ENCODE data around the gene SHROOM2.

GRCh38 chrX:9917861-9918260 lies 131.6 kb downstream of the SHROOM2 start:
- TF ChIP-seq POLR2AphosphoS5 (IDR thresholded peaks at IDR 0.05; ENCODE audit: low read depth, low read length) (no peak), POU2F2 (IDR thresholded peaks at IDR 0.05; ENCODE audit: low read depth, low read length) (no peak), POLR2A (IDR thresholded peaks at IDR 0.05; ENCODE audit: low read depth, low read length) (no peak), SPI1 (IDR thresholded peaks at IDR 0.05; ENCODE audit: low read depth, low read length) (no peak), TAF1 (IDR thresholded peaks at IDR 0.05; ENCODE audit: low read depth, low read length) (no peak)
